Dermis microvascular lymphatic vessel endothelial cell (primary cell): ENCODE results near the gene SPSB2. TPM values are rescaled to one million over a fixed set of nuclear protein-coding genes. Genes with fewer than 3 reads are reported as not detected.
"Not testable (repeated sequence)": the region's sequence is repeated elsewhere in the genome, so short reads cannot be mapped to it uniquely, and the experiment has no call there.

Experiments
- DNase-seq, 2 donors: peaks; one replicate each; pipeline versions ENCODE4 v3.0.0 to v3.0.0-alpha.2; 2010; ENCODE audit warnings: low read depth in 2 of 2
- total RNA-seq: library from RNA; depleted of rRNA; stranded (reverse); fragments of >200 nt; gene quantifications from 2 replicates; pipeline ENCODE4 v1.2.1, GENCODE V29; 2014

SPSB2 gene
- total RNA-seq, 1 donor from 2014 or later, result 3.3 TPM

- no peak for DNase-seq
Observed at GRCh38 chr12:6871052-6871957, 1.8 kb downstream of the SPSB2 start.

DNA sequence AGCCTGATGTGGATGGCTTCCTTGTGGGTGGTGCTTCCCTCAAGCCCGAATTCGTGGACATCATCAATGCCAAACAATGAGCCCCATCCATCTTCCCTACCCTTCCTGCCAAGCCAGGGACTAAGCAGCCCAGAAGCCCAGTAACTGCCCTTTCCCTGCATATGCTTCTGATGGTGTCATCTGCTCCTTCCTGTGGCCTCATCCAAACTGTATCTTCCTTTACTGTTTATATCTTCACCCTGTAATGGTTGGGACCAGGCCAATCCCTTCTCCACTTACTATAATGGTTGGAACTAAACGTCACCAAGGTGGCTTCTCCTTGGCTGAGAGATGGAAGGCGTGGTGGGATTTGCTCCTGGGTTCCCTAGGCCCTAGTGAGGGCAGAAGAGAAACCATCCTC, 2.8 kb downstream of the SPSB2 start:
- DNase-seq, result not testable (repeated sequence)

- DNase-seq, result peak; percentile 56 to 77
Observed at GRCh38 chr12:6869049-6870021, 3.8 kb downstream of the SPSB2 start.

DNA sequence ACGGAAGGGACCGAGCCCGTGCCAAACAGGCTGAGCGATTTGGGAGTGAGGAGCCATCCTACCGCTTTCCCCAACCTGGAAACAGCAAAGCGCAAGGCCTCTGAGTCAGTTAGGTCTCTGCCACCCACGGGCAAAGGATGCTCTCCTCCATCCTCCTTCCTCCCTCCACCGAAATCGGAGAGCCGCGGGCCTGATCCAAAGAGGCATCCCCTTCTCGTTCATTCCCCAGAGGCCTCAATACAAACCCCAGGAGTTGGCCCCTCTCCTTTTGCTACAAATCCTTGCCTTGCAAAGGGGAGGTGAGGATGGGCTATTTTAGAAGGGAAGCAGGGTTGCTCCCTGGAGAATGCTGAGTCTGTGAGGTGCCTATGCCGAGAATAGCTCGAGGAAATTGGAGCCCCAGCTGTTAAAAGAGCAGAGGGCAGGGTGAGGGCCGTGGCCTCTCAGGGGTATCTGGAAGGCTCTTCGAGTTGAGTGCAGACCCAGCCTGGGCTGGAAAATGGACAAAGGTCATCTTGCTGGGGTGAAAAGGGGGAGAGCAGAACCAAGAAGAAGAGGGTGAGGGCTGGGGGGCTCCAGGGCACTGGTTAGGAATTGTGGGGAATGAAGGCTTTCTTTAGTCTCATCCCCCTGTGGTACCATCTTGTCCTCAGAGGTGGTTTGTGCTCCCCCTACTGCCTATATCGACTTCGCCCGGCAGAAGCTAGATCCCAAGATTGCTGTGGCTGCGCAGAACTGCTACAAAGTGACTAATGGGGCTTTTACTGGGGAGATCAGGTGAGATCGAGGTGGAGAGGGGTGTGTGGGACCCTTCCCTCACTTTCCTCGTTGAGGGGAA, 4.7 kb downstream of the SPSB2 start:
- DNase-seq, result no peak

GRCh38 chr12:6867413-6868210, 5.5 kb downstream of the SPSB2 start, which contains the start of gene TPI1:
TPI1 (plus strand) TSS chr12:6867531; CDS start chr12:6867567, 36 bp downstream.
- DNase-seq, result peak; percentile 55 to 84

DNA sequence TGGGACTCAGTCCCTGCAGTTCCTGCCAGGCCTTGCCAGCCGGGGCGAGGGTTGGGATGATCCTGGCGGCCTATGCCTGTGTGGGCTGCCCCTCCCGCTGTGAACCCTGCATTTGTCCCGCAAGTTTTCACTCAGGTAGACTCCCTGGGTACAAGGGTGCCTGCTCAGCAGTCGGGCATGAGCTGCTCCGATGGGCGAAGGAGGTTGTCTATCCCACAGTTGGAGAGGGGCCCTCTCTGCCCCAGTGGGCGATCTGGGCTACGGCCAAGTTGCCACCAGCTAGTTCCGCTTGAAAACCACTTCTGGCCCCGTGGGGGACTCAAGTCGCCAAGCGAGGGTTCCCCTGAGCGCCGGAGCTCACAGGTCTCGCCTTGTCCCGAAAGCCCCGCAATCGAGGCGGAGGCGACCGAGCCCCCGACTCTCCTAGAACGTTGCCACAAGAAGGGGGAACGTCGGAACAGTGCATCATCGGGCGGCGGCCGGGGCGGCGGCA, 6.1 kb downstream of the SPSB2 start:
- no peak for DNase-seq

DNA sequence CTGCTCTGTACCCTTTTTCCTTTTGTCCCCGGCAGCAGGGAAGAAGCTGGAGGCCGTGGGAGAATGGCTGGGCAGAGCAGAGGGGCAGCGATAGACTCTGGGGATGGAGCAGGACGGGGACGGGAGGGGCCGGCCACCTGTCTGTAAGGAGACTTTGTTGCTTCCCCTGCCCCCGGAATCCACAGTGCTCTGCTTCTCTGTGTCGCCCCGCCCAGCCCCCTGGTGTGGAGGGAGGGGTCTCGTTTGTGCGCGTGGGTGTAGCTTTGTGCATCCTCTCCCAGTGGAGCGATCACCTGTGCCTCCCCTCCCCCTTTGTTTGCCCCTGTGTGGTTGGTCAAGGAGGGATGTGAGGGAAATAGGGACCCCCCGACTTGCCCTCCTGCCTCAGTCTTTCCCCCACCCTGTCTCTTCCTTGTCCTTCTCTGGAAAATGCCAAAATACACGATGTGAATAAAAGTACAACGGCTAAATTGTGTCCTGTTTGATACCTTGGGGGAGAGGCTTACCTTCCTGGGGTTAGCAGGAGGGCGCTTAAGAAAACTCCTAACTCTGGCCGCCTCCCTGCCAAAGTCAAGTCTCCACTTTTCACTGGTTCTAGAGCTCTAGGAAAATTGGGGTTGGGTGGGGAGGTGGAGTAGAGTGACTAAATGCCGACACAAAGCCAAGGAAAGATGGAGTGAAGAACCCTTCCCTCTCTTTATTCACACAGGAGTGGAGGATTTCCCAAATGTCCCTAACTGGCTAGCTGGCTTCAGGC, 6.8 kb downstream of the SPSB2 start:
- no peak for DNase-seq

DNA sequence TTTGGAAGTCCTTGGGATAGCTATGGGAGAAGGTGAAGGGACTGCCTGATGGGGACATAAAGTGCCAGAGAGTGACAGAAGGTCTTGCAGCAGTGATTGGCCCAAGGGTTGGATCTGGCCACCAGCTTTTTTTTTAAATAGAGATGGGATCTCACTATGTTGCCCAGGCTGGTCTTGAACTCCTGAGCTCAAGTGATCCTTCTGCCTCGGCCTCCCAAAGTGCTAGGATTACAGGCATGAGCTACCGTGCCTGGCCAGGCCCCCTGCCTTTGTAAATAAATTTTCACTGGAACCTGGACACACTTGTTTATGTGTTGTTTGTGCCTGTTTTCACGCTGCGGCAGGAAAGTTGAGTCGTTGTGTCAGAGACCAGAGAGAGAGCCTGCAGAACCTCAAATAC, 7.8 kb downstream of the SPSB2 start:
- DNase-seq, result not testable (repeated sequence)

DNA sequence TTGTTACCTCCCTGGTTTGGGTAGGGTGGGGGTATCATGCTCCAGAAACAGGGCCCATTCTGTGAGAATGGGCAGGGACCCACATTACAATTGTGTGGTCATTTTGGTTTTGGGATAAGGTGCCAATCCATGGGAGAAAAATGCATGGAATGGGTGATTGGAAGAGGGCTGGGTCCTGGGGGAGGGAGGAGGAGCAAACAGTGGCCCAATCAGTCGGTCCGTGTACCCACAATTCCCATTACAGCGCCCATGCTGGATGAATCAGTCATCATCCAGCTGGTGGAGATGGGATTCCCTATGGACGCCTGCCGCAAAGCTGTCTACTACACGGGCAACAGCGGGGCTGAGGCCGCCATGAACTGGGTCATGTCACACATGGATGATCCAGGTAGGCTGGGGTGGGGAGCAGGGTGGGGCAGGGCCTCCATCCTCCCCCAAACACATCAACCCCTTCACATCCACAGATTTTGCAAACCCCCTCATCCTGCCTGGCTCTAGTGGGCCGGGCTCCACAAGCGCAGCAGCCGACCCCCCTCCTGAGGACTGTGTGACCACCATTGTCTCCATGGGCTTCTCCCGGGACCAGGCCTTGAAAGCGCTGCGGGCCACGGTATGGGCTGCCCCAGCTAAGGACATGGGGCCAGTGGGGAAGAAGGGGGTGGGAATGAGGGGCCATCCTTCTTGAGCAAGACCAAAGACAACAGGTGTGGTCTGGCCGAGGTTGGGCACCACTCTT, 9.3 kb downstream of the SPSB2 start:
- no peak for DNase-seq

- no peak for DNase-seq
Observed at GRCh38 chr12:6863033-6863432, 10.1 kb downstream of the SPSB2 start.

DNA sequence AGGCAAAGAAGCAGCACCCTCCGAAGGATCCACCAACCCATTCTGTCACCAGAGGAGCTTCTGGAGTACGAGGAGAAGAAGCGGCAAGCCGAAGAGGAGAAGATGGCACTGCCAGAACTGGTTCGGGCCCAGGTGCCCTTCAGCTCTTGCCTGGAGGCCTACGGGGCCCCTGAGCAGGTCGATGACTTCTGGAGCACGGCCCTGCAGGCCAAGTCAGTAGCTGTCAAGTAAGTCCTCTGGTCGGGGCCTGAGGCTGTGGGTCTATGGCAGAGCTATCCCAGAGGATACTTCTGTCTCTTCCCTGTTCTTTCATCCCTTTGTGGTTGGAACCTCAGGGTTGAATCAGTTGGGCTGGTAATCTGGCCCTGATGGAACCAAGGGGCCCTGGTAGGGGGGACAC, 11.7 kb downstream of the SPSB2 start:
- DNase-seq, result no peak

DNA sequence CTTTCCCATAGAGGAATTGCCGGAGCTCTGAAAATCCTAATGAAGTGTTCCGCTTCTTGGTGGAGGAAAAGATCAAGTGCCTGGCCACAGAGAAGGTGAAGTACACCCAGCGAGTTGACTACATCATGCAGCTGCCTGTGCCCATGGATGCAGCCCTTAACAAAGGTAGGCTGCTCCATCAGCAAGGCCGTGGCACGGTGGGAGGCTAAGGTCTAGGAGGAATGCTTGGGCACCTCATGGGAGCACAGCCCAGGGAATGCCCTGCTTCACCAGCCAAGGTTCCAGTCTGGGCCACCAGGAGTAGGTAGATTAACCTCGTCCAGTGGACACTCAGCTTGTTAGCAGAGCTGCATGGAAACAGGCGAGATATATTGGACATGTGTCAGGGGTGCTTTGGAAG, 12.2 kb downstream of the SPSB2 start:
- no peak for DNase-seq

- DNase-seq, result no peak
Observed at GRCh38 chr12:6860116-6860515, 13.0 kb downstream of the SPSB2 start.

DNA sequence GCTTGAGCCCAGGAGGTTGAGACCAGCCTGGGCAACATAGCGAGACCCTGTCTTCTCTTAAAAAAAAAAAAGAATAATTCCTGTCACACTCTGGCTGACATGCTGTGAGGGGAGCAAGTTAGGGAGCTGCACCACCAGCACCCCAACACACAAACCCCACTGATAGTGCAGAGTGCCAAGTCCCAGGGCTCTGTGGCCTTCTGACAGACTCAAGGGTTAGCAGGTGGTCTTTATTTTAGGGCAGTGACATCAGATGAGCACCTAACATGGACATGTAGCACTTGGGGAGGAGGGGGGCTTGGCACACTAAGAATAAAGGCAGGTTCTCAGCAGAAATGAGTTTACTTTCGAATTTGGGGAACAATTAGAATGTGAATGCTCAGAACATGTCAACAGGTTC, 14.3 kb downstream of the SPSB2 start:
- DNase-seq, result no peak

GRCh38 chr12:6855322-6855721, 17.8 kb downstream of the SPSB2 start:
- DNase-seq, result no peak

DNA sequence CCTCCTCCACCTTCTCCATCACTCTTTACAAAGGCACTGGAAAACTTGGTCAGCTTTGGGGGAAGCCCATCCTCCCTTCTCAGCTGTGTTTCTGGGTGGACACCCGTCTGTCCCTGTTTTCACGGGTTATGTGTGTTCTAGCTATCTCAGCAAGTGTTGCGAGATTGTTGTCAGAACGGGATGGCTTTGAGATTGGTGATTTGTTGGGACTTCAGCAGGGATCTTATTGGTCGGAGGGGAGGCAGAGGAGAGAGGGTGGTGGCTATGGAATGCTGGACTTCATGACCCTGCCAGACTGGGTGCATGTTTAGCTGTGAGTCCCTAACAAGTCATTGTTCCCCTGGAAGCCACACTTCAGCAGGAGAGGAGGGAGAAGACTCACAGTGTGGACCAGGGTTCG, 19.1 kb downstream of the SPSB2 start:
- no peak for DNase-seq

DNA sequence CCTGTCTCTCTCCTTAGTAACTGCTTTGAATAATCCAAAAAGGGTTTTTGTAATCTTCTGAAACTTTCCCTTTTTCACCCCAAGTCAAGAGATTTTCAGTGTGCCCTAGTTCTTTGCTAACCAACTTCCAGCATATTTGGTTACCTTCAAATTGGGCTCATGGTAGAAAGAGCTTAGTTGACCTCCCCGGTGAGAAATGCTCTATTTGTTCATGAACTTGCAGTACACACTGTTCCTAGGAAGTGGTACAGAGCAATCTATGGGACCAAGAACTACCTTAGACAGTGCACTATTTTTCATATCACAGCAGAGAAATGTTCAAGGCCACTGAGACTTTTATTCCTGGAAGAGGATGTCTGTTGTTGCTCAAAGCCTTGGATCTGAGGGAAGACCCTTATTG, 19.5 kb downstream of the SPSB2 start:
- DNase-seq, result no peak

DNA sequence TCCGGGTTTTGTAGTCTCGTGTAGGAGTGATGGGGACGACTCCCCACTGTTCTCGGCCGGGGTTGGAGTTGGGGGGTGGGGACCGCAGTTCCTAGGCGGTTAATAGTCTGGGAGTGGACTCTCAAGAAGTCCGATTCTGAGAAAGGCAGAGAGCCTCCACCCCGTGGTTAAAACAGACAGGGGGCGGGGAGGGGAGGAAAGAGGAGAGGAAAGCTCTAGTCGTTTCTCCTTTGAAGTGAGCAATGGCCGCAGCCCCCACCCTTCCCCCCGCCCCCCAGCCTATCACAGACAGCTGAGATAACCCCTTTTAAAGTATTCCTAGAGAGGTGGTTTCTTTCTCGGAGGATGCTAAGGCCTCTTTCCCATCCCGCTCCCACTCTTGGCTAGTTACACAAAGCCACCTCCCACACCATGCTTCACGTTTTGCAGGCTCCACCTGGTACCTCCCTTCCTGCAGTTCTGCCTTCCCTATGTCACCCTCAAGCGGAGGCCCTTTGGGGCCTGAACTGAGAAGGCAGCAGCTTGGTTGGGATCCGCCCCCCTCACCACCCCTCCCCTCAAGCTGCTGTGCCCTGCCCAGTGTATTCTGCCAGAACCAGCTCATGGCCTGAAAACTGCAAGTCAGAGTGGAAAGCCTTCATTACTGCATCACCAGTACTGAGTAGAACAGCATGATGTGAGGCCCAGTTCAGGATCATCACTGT, 20.3 kb downstream of the SPSB2 start:
- peak in 1 of 2 donors; percentile 56 for DNase-seq
